Endothelial cell of umbilical vein (primary cell): ENCODE results near the gene GLMN. TPM values are rescaled to one million over a fixed set of nuclear protein-coding genes. Genes with fewer than 3 reads are reported as not detected.

ENCODE experiments used
- BruUV-seq: library from RNA; stranded (reverse); fragments of 400-500 nt; replicated peaks from 2 replicates; lab custom pipeline; 2021; lab: Mats Ljungman, UMichigan
- CTCF ChIA-PET: fragments of 300-600, 350-600 bp; sonication (Branson Sonifier 250); formaldehyde crosslinking; loops from one replicate; lab custom pipeline; 2021; ENCODE audit warnings: antibody characterized with exemption, inconsistent platforms; lab: Charles Lee
- POLR2A ChIA-PET: fragments of 300-600, 350-600 bp; sonication (Branson Sonifier 250); formaldehyde crosslinking; loops from one replicate; lab custom pipeline; 2021; ENCODE audit warnings: antibody characterized with exemption, inconsistent platforms; lab: Charles Lee
- DNase-seq: peaks from one replicate; pipeline ENCODE4 v3.0.0-alpha.2; 2011; ENCODE audit warnings: low read depth, low spot score
- FAIRE-seq: peaks from 2 replicates; lab custom pipeline; 2011; peaks lifted over from hg19 to GRCh38; lab: Jason Lieb, UNC
- H2AFZ ChIP-seq: 2 replicates; pipeline ENCODE4 v1.6.0; 2012; ENCODE audit warnings: low read depth, low read length, control low read depth, inconsistent platforms
- H3K27ac ChIP-seq: 2 replicates; pipeline ENCODE4 v1.5.1; 2011; ENCODE audit warnings: low read depth, mild to moderate bottlenecking, control low read depth, low read length, moderate library complexity; ENCODE audit not compliant: insufficient read depth
- H3K27me3 ChIP-seq, 2 experiments: 2 replicates each; pipeline versions ENCODE4 v1.6.0 to v1.6.1; 2011; ENCODE audit warnings: low read length in 2 of 2, mixed read lengths in 1 of 2; ENCODE audit not compliant: control insufficient read depth in 2 of 2, insufficient read depth in 2 of 2
- H3K36me3 ChIP-seq, 2 experiments: 2 replicates in 1 of 2; 3 replicates in 1 of 2; pipeline ENCODE4 v1.5.1; 2011; ENCODE audit warnings: low read length in 2 of 2, mild to moderate bottlenecking in 1 of 2, moderate library complexity in 1 of 2; ENCODE audit not compliant: control insufficient read depth in 2 of 2, insufficient read depth in 2 of 2; ENCODE audit errors: extremely low read depth in 1 of 2
- H3K4me1 ChIP-seq: 3 replicates; pipeline ENCODE4 v1.5.1; 2011; ENCODE audit warnings: mild to moderate bottlenecking, low read length; ENCODE audit not compliant: control insufficient read depth, insufficient read depth; ENCODE audit errors: extremely low read depth
- H3K4me2 ChIP-seq: 2 replicates; pipeline ENCODE4 v1.6.1; 2011; ENCODE audit warnings: low read length, control low read depth, mixed read lengths; ENCODE audit not compliant: insufficient read depth
- H3K4me3 ChIP-seq, 3 experiments: fragments of 200-600 bp in 1 of 3; sonication (generic), shearing (Covaris generic) in 1 of 3; replicated peaks in 1 of 3; 2 replicates each; pipeline ENCODE4 v1.5.1; 2011 to 2016; ENCODE audit warnings: control low read depth in 3 of 3, low read length in 3 of 3, mild to moderate bottlenecking in 2 of 3, inconsistent platforms in 1 of 3, low read depth in 1 of 3, moderate library complexity in 1 of 3; ENCODE audit not compliant: insufficient read depth in 1 of 3
- H3K79me2 ChIP-seq: 2 replicates; pipeline ENCODE4 v1.6.0; 2012; ENCODE audit warnings: low read length, inconsistent platforms; ENCODE audit not compliant: control insufficient read depth, insufficient read depth
- H3K9ac ChIP-seq: replicated peaks from 2 replicates; pipeline ENCODE3; 2011; ENCODE audit warnings: low read length, control low read depth; ENCODE audit not compliant: insufficient read depth; ENCODE audit errors: extremely low read depth
- H3K9me1 ChIP-seq: replicated peaks from 3 replicates; pipeline ENCODE4 v1.6.0; 2011; ENCODE audit warnings: mild to moderate bottlenecking, low read length; ENCODE audit not compliant: control insufficient read depth, insufficient read depth; ENCODE audit errors: extremely low read depth
- H3K9me3 ChIP-seq: replicated peaks from 2 replicates; pipeline ENCODE4 v1.5.1; 2012; ENCODE audit warnings: low read length, inconsistent platforms; ENCODE audit not compliant: control insufficient read depth, insufficient read depth
- H4K20me1 ChIP-seq: replicated peaks from 2 replicates; pipeline ENCODE3; 2011; ENCODE audit warnings: mild to moderate bottlenecking, low read length; ENCODE audit not compliant: control insufficient read depth, insufficient read depth; ENCODE audit errors: extremely low read depth
- CTCF ChIP-seq, 2 donors: IDR thresholded peaks; 1 replicate in 1 of 2; 2 replicates in 1 of 2; pipeline ENCODE4 v1.5.1; 2011; ENCODE audit warnings: low read length in 2 of 2, mild to moderate bottlenecking in 2 of 2, moderate library complexity in 2 of 2, control low read depth in 1 of 2, inconsistent platforms in 1 of 2, low read depth in 1 of 2; ENCODE audit not compliant: insufficient read depth in 1 of 2; ENCODE audit errors: extremely low read depth in 1 of 2
- EZH2 ChIP-seq: IDR thresholded peaks from 2 replicates; pipeline ENCODE4 v1.6.1; 2012; ENCODE audit warnings: borderline replicate concordance, low read depth, mild to moderate bottlenecking, moderate library complexity, low read length, inconsistent platforms; ENCODE audit not compliant: severe bottlenecking
- FOS ChIP-seq: IDR thresholded peaks from 2 replicates; pipeline ENCODE4 v1.6.1; 2011; ENCODE audit warnings: mild to moderate bottlenecking, low read length, moderate library complexity, borderline replicate concordance; ENCODE audit not compliant: insufficient read depth
- GATA2 ChIP-seq: IDR thresholded peaks from 2 replicates; pipeline ENCODE4 v1.7.0; 2011; ENCODE audit warnings: low read depth, mild to moderate bottlenecking, moderate library complexity, mixed read lengths, low read length; ENCODE audit not compliant: insufficient read length, insufficient read depth
- JUN ChIP-seq: IDR thresholded peaks from 2 replicates; pipeline ENCODE4 v1.6.1; 2011; ENCODE audit warnings: borderline replicate concordance, low read depth; ENCODE audit not compliant: insufficient read length, insufficient read depth
- MAX ChIP-seq: IDR thresholded peaks from 2 replicates; pipeline ENCODE4 v1.6.1; 2011; ENCODE audit not compliant: insufficient read depth, insufficient read length
- MYC ChIP-seq: IDR thresholded peaks from one replicate; pipeline ENCODE4 v1.6.1; 2011; ENCODE audit warnings: mild to moderate bottlenecking, low read depth, low read length
- POLR2A ChIP-seq: IDR thresholded peaks from 2 replicates; pipeline ENCODE4 v1.6.1; 2012; ENCODE audit warnings: low read depth, mild to moderate bottlenecking, control low read depth, low read length
- POLR2AphosphoS5 ChIP-seq: IDR thresholded peaks from 2 replicates; pipeline ENCODE4 v1.6.1; 2012; ENCODE audit warnings: low read depth, mild to moderate bottlenecking, control low read depth, low read length, moderate library complexity; ENCODE audit not compliant: insufficient read depth
- dilution Hi-C: fragments of 300-500 bp; cut with MboI; formaldehyde crosslinking; loops from one replicate; pipeline ENCODE4 v1.15.0; 2019; ENCODE audit warnings: low sequenced_read_pairs; ENCODE audit not compliant: extremely low pct_ligation_motif_present
- intact Hi-C: fragments of 100-400 bp; cut with micrococcal nuclease; formaldehyde crosslinking; loops from one replicate; pipeline ENCODE4 v1.10.0; 2022
- polyA plus RNA-seq, 4 experiments: library from polyadenylated mRNA; depleted of rRNA in 3 of 4; stranded (reverse) in 3 of 4; unstranded in 1 of 4; fragments of >200 nt; gene quantifications; 2 replicates each; pipeline versions ENCODE4 v1.2.1 to v1.2.3, GENCODE V29; 2011 to 2012; ENCODE audit warnings: missing spikeins in 1 of 4
- total RNA-seq: library from RNA; stranded (reverse); gene quantifications from 2 replicates; pipeline ENCODE4 v1.2.3, GENCODE V29; 2021

Gene GLMN
- total and polyA plus RNA-seq, 2 donors (not counting 3 experiments of a cell fraction or from before 2014, with no cell fraction given) = 2.4 to 13.2 TPM

GRCh38 chr1:92317836-92318493 is 19.2 kb upstream of the GLMN start:
- TF ChIP-seq MAX = no peak
- no peak for TF ChIP-seq POLR2A
- no peak for TF ChIP-seq JUN
- peak; percentile 4 for TF ChIP-seq FOS
- TF ChIP-seq POLR2AphosphoS5 = peak; percentile 27
- no peak for TF ChIP-seq MYC
- no peak for TF ChIP-seq EZH2
- no peak for TF ChIP-seq CTCF (IDR thresholded peaks at IDR 0.05; ENCODE audit: extremely low read depth in 1 of 2, insufficient read depth in 1 of 2, low read depth in 1 of 2, low read length in 2 of 2)
- TF ChIP-seq GATA2 = peak; percentile 60
- DNase-seq (peak; percentile 96), FAIRE-seq (no peak)
- intact Hi-C loops = loop anchor here (5.0 kb wide), 1 partner anchor 164 kb away; no protein-coding TSS in a partner anchor
- ChIA-PET POLR2A (interaction anchor here (0.6 kb wide), 1 partner anchor 295 kb away, joined by 5 read pairs; no protein-coding TSS in a partner anchor), CTCF (interaction anchor here (0.7 to 2.3 kb wide), 10 partner anchors 8 to 500 kb away, joined by 3 to 13 read pairs (median 4); partner anchors contain the start of gene GFI1)
- Histone ChIP-seq H3K9me1 (no peaks in the 10 kb centered on the region), H3K27me3 (no peaks in the 10 kb centered on the region), H2AFZ (no peak overlapping the region), H3K9me3 (no peaks in the 10 kb centered on the region), H3K79me2 (no peaks in the 10 kb centered on the region), H3K27ac (no peak overlapping the region), H3K4me2 (no peak overlapping the region), H3K4me1 (peaks cover 7% of the 10 kb centered on the region), H4K20me1 (no peaks in the 10 kb centered on the region), H3K4me3 (no peak overlapping the region), H3K9ac (no peak overlapping the region), H3K36me3 (peaks cover 0 to 9% of the 10 kb centered on the region in 2 experiments)
- BruUV-seq = no TSS peak
- dilution Hi-C loops = no loop called here
